ENCODE results near the gene PROZ.

Gene PROZ

DNA sequence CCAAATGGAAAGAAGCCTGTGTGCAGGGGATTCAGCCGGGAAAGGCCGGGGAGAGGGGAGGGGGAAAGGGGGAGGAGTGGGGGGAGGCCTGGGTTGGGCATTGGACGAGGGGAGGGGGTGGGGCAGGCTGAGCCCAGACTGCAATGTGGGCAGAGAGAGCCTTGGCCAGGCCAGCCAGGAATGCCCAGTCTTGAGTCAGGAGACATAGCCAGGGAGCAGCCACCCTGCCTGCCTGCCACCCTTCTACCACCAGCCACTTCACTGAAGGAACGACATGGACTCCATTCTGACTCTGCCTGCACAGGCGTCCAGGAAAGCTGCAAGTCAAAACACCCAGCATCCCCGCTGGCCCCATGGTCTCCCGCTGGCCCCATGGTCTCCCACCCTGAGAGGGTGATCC is 498 bp downstream of the PROZ start:
- Histone ChIP-seq H3K4me3 (ENCODE audit: insufficient read depth in 1 of 2, low read depth in 1 of 2, low read length in 2 of 2) (no peak overlapping the region), H3K36me3 (ENCODE audit: control insufficient read depth in 1 of 2, insufficient read depth in 2 of 2, low read depth in 1 of 2, low read length in 2 of 2) (no peaks in the 10 kb centered on the region), H2AK5ac (ENCODE audit: low read length, severe bottlenecking) (no peak overlapping the region), H2BK5ac (ENCODE audit: low read depth, low read length, poor library complexity, severe bottlenecking) (no peak overlapping the region), H3K9me3 (ENCODE audit: control insufficient read depth, low read length) (no peaks in the 10 kb centered on the region), H3K9ac (ENCODE audit: low read length) (no peak overlapping the region), H3K4me1 (ENCODE audit: control insufficient read depth, insufficient read depth, low read depth, low read length) (peaks cover 10% of the 10 kb centered on the region), H3K18ac (ENCODE audit: low read depth in 1 of 2, low read length in 2 of 2) (no peak overlapping the region), H3K23ac (ENCODE audit: low read length in 2 of 2) (no peak overlapping the region), H3K4ac (ENCODE audit: low read depth in 1 of 2, low read length in 2 of 2) (no peak overlapping the region), H4K91ac (ENCODE audit: low read length) (peak overlapping the region; percentile 34), H3K14ac (ENCODE audit: low read length in 2 of 2) (no peak overlapping the region), H2BK12ac (ENCODE audit: low read length in 2 of 2) (no peak overlapping the region), H3K79me1 (replicated peaks; ENCODE audit: low read length, poor library complexity, severe bottlenecking) (no peaks in the 10 kb centered on the region), H3K27me3 (ENCODE audit: control insufficient read depth in 1 of 2, insufficient read depth in 1 of 2, low read length in 2 of 2) (peaks cover 17 to 32% of the 10 kb centered on the region in 2 experiments), H2BK15ac (ENCODE audit: low read depth, poor library complexity, severe bottlenecking) (no peak overlapping the region), H2AFZ (ENCODE audit: low read depth, low read length) (no peak overlapping the region), H4K8ac (ENCODE audit: low read length) (no peak overlapping the region), H2BK120ac (ENCODE audit: low read depth, low read length) (no peak overlapping the region), H3K27ac (ENCODE audit: low read length, poor library complexity, severe bottlenecking) (no peak overlapping the region), H3K4me2 (ENCODE audit: low read length, poor library complexity, severe bottlenecking) (no peak overlapping the region)
- no peak for DNase-seq
- 92% methylated on average over 6 of the region's 7 CpGs for WGBS

DNA sequence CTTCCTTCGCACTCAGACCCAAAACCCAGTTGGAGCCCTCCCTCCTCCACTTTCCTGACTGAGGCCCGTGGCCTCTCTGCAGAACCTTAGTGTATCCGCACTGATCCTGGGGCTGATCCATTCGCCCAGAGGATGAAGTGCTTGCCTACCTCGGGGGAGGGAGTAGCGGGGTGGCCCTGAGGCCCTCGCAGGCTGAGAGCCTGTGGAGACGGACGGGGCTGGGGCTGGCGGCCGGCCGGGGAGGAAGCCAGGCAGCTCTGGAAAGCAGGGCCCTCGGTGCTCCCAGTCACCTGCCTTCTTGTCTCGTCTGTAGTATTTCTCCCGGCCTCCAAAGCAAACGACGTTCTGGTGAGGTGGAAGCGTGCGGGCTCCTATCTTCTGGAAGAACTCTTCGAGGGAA is 1.3 kb downstream of the PROZ start:
- peak overlapping the region; percentile 0 for H4K8ac ChIP-seq (ENCODE audit: low read length)
- H2BK5ac ChIP-seq (ENCODE audit: low read depth, low read length, poor library complexity, severe bottlenecking): no peak overlapping the region
- DNase-seq: no peak
- H3K18ac ChIP-seq (ENCODE audit: low read depth in 1 of 2, low read length in 2 of 2): no peak overlapping the region
- H3K23ac ChIP-seq (ENCODE audit: low read length in 2 of 2): no peak overlapping the region
- no peaks in the 10 kb centered on the region for H3K36me3 ChIP-seq (ENCODE audit: control insufficient read depth in 1 of 2, insufficient read depth in 2 of 2, low read depth in 1 of 2, low read length in 2 of 2)
- H3K79me1 ChIP-seq (replicated peaks; ENCODE audit: low read length, poor library complexity, severe bottlenecking): no peaks in the 10 kb centered on the region
- H3K4ac ChIP-seq (ENCODE audit: low read depth in 1 of 2, low read length in 2 of 2): no peak overlapping the region
- H3K9ac ChIP-seq (ENCODE audit: low read length): no peak overlapping the region
- H2BK15ac ChIP-seq (ENCODE audit: low read depth, poor library complexity, severe bottlenecking): no peak overlapping the region
- H2AFZ ChIP-seq (ENCODE audit: low read depth, low read length): no peak overlapping the region
- peaks cover 17 to 32% of the 10 kb centered on the region in 2 experiments for H3K27me3 ChIP-seq (ENCODE audit: control insufficient read depth in 1 of 2, insufficient read depth in 1 of 2, low read length in 2 of 2)
- H3K9me3 ChIP-seq (ENCODE audit: control insufficient read depth, low read length): no peaks in the 10 kb centered on the region
- no peak overlapping the region for H2BK12ac ChIP-seq (ENCODE audit: low read length in 2 of 2)
- peaks cover 10% of the 10 kb centered on the region for H3K4me1 ChIP-seq (ENCODE audit: control insufficient read depth, insufficient read depth, low read depth, low read length)
- no peak overlapping the region for H2AK5ac ChIP-seq (ENCODE audit: low read length, severe bottlenecking)
- no peak overlapping the region for H3K14ac ChIP-seq (ENCODE audit: low read length in 2 of 2)
- H4K91ac ChIP-seq (ENCODE audit: low read length): no peak overlapping the region
- no peak overlapping the region for H2BK120ac ChIP-seq (ENCODE audit: low read depth, low read length)
- H3K27ac ChIP-seq (ENCODE audit: low read length, poor library complexity, severe bottlenecking): no peak overlapping the region
- H3K4me3 ChIP-seq (ENCODE audit: insufficient read depth in 1 of 2, low read depth in 1 of 2, low read length in 2 of 2): no peak overlapping the region
- no peak overlapping the region for H3K4me2 ChIP-seq (ENCODE audit: low read length, poor library complexity, severe bottlenecking)
- WGBS: 87% methylated on average over 20 of the region's 20 CpGs

DNA sequence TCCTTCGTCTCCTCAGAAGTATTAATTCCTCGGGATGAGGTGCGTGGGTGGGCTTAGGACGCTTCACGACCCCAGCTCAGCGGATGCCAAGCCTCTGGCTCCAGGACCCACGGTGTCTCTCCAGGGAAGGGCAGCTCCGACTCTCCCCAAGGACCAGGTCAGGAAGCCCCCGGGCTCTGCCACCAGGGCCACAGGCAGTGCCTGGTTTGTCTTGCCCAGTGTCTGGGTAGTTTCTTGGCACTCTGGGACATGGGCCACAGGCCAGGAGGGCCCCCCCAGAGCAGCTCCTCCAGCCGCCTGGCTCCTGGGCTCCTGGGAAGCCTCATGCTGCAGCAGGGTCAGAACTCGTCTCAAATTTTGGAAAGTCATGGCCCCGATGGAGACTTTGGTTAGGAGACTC is 2.5 kb downstream of the PROZ start:
- Histone ChIP-seq H3K36me3 (ENCODE audit: control insufficient read depth in 1 of 2, insufficient read depth in 2 of 2, low read depth in 1 of 2, low read length in 2 of 2) (no peaks in the 10 kb centered on the region), H3K79me1 (replicated peaks; ENCODE audit: low read length, poor library complexity, severe bottlenecking) (no peaks in the 10 kb centered on the region), H2BK120ac (ENCODE audit: low read depth, low read length) (no peak overlapping the region), H3K23ac (ENCODE audit: low read length in 2 of 2) (no peak overlapping the region), H4K8ac (ENCODE audit: low read length) (no peak overlapping the region), H2AFZ (ENCODE audit: low read depth, low read length) (no peak overlapping the region), H3K4ac (ENCODE audit: low read depth in 1 of 2, low read length in 2 of 2) (no peak overlapping the region), H3K27me3 (ENCODE audit: control insufficient read depth in 1 of 2, insufficient read depth in 1 of 2, low read length in 2 of 2) (peaks cover 17 to 32% of the 10 kb centered on the region in 2 experiments), H2AK5ac (ENCODE audit: low read length, severe bottlenecking) (no peak overlapping the region), H3K4me3 (ENCODE audit: insufficient read depth in 1 of 2, low read depth in 1 of 2, low read length in 2 of 2) (no peak overlapping the region), H4K91ac (ENCODE audit: low read length) (no peak overlapping the region), H3K18ac (ENCODE audit: low read depth in 1 of 2, low read length in 2 of 2) (no peak overlapping the region), H3K4me2 (ENCODE audit: low read length, poor library complexity, severe bottlenecking) (no peak overlapping the region), H2BK5ac (ENCODE audit: low read depth, low read length, poor library complexity, severe bottlenecking) (no peak overlapping the region), H3K4me1 (ENCODE audit: control insufficient read depth, insufficient read depth, low read depth, low read length) (peaks cover 13% of the 10 kb centered on the region), H3K9me3 (ENCODE audit: control insufficient read depth, low read length) (no peaks in the 10 kb centered on the region), H2BK12ac (ENCODE audit: low read length in 2 of 2) (no peak overlapping the region), H2BK15ac (ENCODE audit: low read depth, poor library complexity, severe bottlenecking) (no peak overlapping the region), H3K9ac (ENCODE audit: low read length) (no peak overlapping the region), H3K27ac (ENCODE audit: low read length, poor library complexity, severe bottlenecking) (no peak overlapping the region), H3K14ac (ENCODE audit: low read length in 2 of 2) (no peak overlapping the region)
- DNase-seq: no peak
- WGBS: 91% methylated on average over 12 of the region's 12 CpGs

DNA sequence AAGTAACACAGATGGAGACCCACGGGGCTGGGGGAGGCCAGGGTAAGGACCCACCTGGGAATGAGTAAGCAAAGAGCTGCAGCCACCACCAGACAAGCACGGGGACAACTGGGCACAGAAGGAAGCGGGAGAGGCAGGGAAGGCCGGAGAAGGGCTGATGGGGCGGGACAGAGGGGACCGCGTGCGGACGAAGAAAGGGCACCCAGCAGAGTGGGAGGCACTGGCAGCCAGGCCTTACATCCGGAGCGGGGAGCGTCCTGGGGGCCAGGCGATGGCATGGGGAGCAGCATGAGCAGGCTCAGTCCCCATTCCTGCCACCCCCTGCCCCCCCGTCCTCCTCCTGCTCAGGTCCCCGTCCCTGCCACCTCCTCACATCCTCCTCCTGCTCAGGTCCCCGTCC is 3.0 kb downstream of the PROZ start:
- H3K4ac ChIP-seq (ENCODE audit: low read depth in 1 of 2, low read length in 2 of 2): no peak overlapping the region
- no peak overlapping the region for H3K23ac ChIP-seq (ENCODE audit: low read length in 2 of 2)
- no peak overlapping the region for H3K4me2 ChIP-seq (ENCODE audit: low read length, poor library complexity, severe bottlenecking)
- H2BK120ac ChIP-seq (ENCODE audit: low read depth, low read length): no peak overlapping the region
- no peak overlapping the region for H2BK15ac ChIP-seq (ENCODE audit: low read depth, poor library complexity, severe bottlenecking)
- no peak overlapping the region for H3K9ac ChIP-seq (ENCODE audit: low read length)
- no peaks in the 10 kb centered on the region for H3K36me3 ChIP-seq (ENCODE audit: control insufficient read depth in 1 of 2, insufficient read depth in 2 of 2, low read depth in 1 of 2, low read length in 2 of 2)
- no peak for DNase-seq
- H4K8ac ChIP-seq (ENCODE audit: low read length): no peak overlapping the region
- H3K18ac ChIP-seq (ENCODE audit: low read depth in 1 of 2, low read length in 2 of 2): peak overlapping the region in 1 of 2 experiments; percentile 64
- H4K91ac ChIP-seq (ENCODE audit: low read length): no peak overlapping the region
- WGBS: 76% methylated on average over 16 of the region's 16 CpGs
- no peak overlapping the region for H2AK5ac ChIP-seq (ENCODE audit: low read length, severe bottlenecking)
- peaks cover 13% of the 10 kb centered on the region for H3K4me1 ChIP-seq (ENCODE audit: control insufficient read depth, insufficient read depth, low read depth, low read length)
- peaks cover 17 to 32% of the 10 kb centered on the region in 2 experiments for H3K27me3 ChIP-seq (ENCODE audit: control insufficient read depth in 1 of 2, insufficient read depth in 1 of 2, low read length in 2 of 2)
- no peaks in the 10 kb centered on the region for H3K9me3 ChIP-seq (ENCODE audit: control insufficient read depth, low read length)
- peak overlapping the region in 1 of 2 experiments; percentile 52 for H2BK12ac ChIP-seq (ENCODE audit: low read length in 2 of 2)
- no peak overlapping the region for H3K14ac ChIP-seq (ENCODE audit: low read length in 2 of 2)
- H3K27ac ChIP-seq (ENCODE audit: low read length, poor library complexity, severe bottlenecking): no peak overlapping the region
- no peak overlapping the region for H2AFZ ChIP-seq (ENCODE audit: low read depth, low read length)
- no peak overlapping the region for H3K4me3 ChIP-seq (ENCODE audit: insufficient read depth in 1 of 2, low read depth in 1 of 2, low read length in 2 of 2)
- no peak overlapping the region for H2BK5ac ChIP-seq (ENCODE audit: low read depth, low read length, poor library complexity, severe bottlenecking)
- no peaks in the 10 kb centered on the region for H3K79me1 ChIP-seq (replicated peaks; ENCODE audit: low read length, poor library complexity, severe bottlenecking)
